ENCODE results near the gene C3orf52. TPM values are rescaled to one million over a fixed set of nuclear protein-coding genes. Genes with fewer than 3 reads are reported as not detected.

C3orf52 gene
- total and polyA plus RNA-seq, 10 of the 15 experiments (the other 5 are each of a cell fraction or from before 2014, with no cell fraction given) = 0.15 to 1.9 (median 0.73) TPM

DNA sequence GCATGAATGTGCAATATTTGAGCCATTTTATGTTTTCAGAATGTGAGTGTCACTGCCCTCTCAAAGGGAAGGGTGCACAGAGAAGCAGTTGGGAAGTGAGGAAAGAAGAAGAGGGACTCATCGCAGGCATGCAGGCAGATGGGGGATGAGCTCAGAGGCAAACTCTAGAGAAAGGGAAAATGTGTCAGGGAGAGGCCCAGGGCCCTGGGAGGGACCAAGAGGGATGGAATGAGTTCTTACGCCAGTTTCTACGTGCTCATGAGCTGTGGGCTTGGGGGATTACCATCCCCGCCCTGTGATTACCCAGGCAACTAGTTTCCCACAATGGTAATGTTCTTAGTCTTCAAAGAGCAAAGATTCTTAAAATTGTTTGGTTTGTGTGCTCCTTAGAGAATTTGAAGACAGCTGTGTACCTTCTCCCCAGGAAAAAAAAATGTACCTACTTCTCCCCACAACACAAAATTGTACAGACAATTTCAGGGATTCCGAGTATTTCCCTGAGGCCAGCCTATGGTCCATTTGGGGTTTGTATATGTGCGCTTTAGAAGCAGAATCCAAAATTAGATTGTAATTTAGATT, 29.1 kb downstream of the C3orf52 start:
- FAIRE-seq = peak; percentile 7
- TF ChIP-seq SMAD1 (IDR thresholded peaks at IDR 0.05; ENCODE audit: low read depth, partially characterized antibody) (peak; percentile 85), PAX5 (IDR thresholded peaks at IDR 0.05; ENCODE audit: borderline replicate concordance, low read depth, low read length) (peak; percentile 77; the same call in 1 of the 2 replicates), BHLHE40 (IDR thresholded peaks at IDR 0.05; ENCODE audit: borderline replicate concordance in 1 of 2, low read depth in 2 of 2, low read length in 1 of 2) (peak in 1 of 2 experiments; percentile 32; a peak in 1 of 4 replicates), KLF5 (IDR thresholded peaks at IDR 0.05; ENCODE audit: partially characterized antibody) (peak; percentile 34), TCF12 (IDR thresholded peaks at IDR 0.05; ENCODE audit: low read depth, low read length) (peak; percentile 80), SMAD5 (IDR thresholded peaks at IDR 0.05; ENCODE audit: low read depth) (no peak), SP1 (IDR thresholded peaks at IDR 0.05; ENCODE audit: low read depth, low read length) (peak; percentile 41), ATF7 (IDR thresholded peaks at IDR 0.05; ENCODE audit: low read depth) (peak; percentile 72), ZZZ3 (IDR thresholded peaks at IDR 0.05; ENCODE audit: control insufficient read depth, insufficient read length, low read depth) (no peak), RELA (IDR thresholded peaks at IDR 0.05; ENCODE audit: borderline replicate concordance, partially characterized antibody) (peak; percentile 22), HDAC6 (IDR thresholded peaks at IDR 0.05; ENCODE audit: unreplicated experiment) (no peak), IKZF1 (conservative IDR thresholded peaks at IDR 0.05) (peak; percentile 73), CBX5 (IDR thresholded peaks at IDR 0.05; ENCODE audit: low read depth) (no peak), POLR2AphosphoS2 (IDR thresholded peaks at IDR 0.05; ENCODE audit: low read depth, low read length) (peak; percentile 48; the same call in 1 of the 2 replicates), YY1 (IDR thresholded peaks at IDR 0.05; ENCODE audit: low read depth, low read length) (0 out of 2 replicates have a peak, but pooled peaks have one; percentile 24), SUPT20H (IDR thresholded peaks at IDR 0.05; ENCODE audit: borderline replicate concordance, control insufficient read depth, low read depth, low read length) (no peak)
- TF ChIP-seq, protein P1, sequence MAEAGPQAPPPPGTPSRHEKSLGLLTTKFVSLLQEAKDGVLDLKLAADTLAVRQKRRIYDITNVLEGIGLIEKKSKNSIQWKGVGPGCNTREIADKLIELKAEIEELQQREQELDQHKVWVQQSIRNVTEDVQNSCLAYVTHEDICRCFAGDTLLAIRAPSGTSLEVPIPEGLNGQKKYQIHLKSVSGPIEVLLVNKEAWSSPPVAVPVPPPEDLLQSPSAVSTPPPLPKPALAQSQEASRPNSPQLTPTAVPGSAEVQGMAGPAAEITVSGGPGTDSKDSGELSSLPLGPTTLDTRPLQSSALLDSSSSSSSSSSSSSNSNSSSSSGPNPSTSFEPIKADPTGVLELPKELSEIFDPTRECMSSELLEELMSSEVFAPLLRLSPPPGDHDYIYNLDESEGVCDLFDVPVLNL (IDR thresholded peaks at IDR 0.05; ENCODE audit: low read depth, low read length) = no peak
- TF ChIP-seq, protein P2, sequence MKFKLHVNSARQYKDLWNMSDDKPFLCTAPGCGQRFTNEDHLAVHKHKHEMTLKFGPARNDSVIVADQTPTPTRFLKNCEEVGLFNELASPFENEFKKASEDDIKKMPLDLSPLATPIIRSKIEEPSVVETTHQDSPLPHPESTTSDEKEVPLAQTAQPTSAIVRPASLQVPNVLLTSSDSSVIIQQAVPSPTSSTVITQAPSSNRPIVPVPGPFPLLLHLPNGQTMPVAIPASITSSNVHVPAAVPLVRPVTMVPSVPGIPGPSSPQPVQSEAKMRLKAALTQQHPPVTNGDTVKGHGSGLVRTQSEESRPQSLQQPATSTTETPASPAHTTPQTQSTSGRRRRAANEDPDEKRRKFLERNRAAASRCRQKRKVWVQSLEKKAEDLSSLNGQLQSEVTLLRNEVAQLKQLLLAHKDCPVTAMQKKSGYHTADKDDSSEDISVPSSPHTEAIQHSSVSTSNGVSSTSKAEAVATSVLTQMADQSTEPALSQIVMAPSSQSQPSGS (IDR thresholded peaks at IDR 0.05; ENCODE audit: low read length) = peak; percentile 93

More for the DNA sequence above, 29.1 kb downstream of the C3orf52 start:
- Histone ChIP-seq H3K79me2 (ENCODE audit: control insufficient read depth, insufficient read depth, low read length) (peaks cover 27% of the 10 kb centered on the region), H3K36me3 (ENCODE audit: control insufficient read depth in 2 of 2, insufficient read depth in 2 of 2, low read length in 1 of 2) (no peaks in the 10 kb centered on the region; a peak in 1 of 4 replicates), H3K4me3 (peak overlapping the region; percentile 42; the same call in 1 of the 2 replicates), H3K27ac (ENCODE audit: control insufficient read depth, insufficient read depth) (peak overlapping the region; percentile 95), H3K4me1 (ENCODE audit: control insufficient read depth, insufficient read depth, low read length) (peaks cover 78% of the 10 kb centered on the region), H3K9me3 (replicated peaks; ENCODE audit: control insufficient read depth, insufficient read depth, low read length) (no peaks in the 10 kb centered on the region), H3K27me3 (replicated peaks in 1 of 2; ENCODE audit: control insufficient read depth in 2 of 2, insufficient read depth in 2 of 2, low read length in 1 of 2) (no peaks in the 10 kb centered on the region), H2AFZ (ENCODE audit: control insufficient read depth, low read depth, low read length) (no peak overlapping the region), H3K4me2 (ENCODE audit: control insufficient read depth, insufficient read depth) (peak overlapping the region; percentile 60), H3K9ac (ENCODE audit: control insufficient read depth, insufficient read depth, low read length) (peak overlapping the region; percentile 79), H4K20me1 (ENCODE audit: control insufficient read depth, insufficient read depth) (no peaks in the 10 kb centered on the region)
- intact Hi-C loops (cut with micrococcal nuclease; ENCODE audit: unreplicated experiment) (loop anchor here (1.0 to 10.0 kb wide), 3 partner anchors 18 to 860 kb away; partner anchors contain the start of genes CD200R1 and GCSAM), in situ Hi-C loops (cut with MboI) (no loop called here)
- no TSS peak for BruUV-seq (replicated peaks)
- ChIA-PET POLR2A (interaction anchor here (0.9 to 9.4 kb wide), 10 partner anchors 15 to 447 kb away, joined by 3 to 345 read pairs (median 5); partner anchors contain the start of genes BTLA, GCSAM and SLC9C1), RAD21 (ENCODE audit: unreplicated experiment) (interaction anchor here (0.8 to 7.4 kb wide), 19 partner anchors 16 to 439 kb away, joined by 3 to 457 read pairs (median 4); partner anchors contain the start of genes BTLA, CD200, GCSAM and SLC9C1), SMC1A (ENCODE audit: uncharacterized antibody, unreplicated experiment) (interaction anchor here (0.9 to 9.4 kb wide), 12 partner anchors 16 to 399 kb away, joined by 3 to 489 read pairs (median 6); partner anchors contain the start of genes BTLA, CD200, GCSAM and SLC9C1), CTCF (interaction anchor here (0.7 to 9.2 kb wide), 5 partner anchors 17 to 403 kb away, joined by 3 to 226 read pairs (median 6); partner anchors contain the start of genes GCSAM and SLC9C1)
- 0% methylated on average over 6 of the region's 6 CpGs for WGBS (ENCODE audit: insufficient coverage, insufficient replicate concordance, low lambda C conversion rate, missing lambda C conversion rate)
- DNase-seq (ENCODE audit: low read depth, low spot score) (peak; percentile 96), ATAC-seq (peak; percentile 59)
